Pulmonary artery endothelial cell (primary cell): ENCODE measurements around the gene PRCD. TPM values are rescaled to one million over a fixed set of nuclear protein-coding genes. Genes with fewer than 3 reads are reported as not detected.
"Not testable (repeated sequence)": the region's sequence is repeated elsewhere in the genome, so short reads cannot be mapped to it uniquely, and the experiment has no call there.

Experiments used
- DNase-seq: peaks from one replicate; pipeline ENCODE4 v3.0.0-alpha.2; 2011; ENCODE audit warnings: low read depth, low spot score
- total RNA-seq: library from RNA; depleted of rRNA; stranded (reverse); fragments of >200 nt; gene quantifications from 2 replicates; pipeline ENCODE4 v1.2.3, GENCODE V29; 2014

PRCD gene
- total RNA-seq, 1 donor from 2014 or later: 0.20 TPM

GRCh38 chr17:76504117-76504516 lies 35.7 kb upstream of the PRCD start:
- no peak for DNase-seq

GRCh38 chr17:76506408-76507345 lies 33.2 kb upstream of the PRCD start:
- no peak for DNase-seq

- DNase-seq: not testable (repeated sequence)
Measured at GRCh38 chr17:76508472-76509063, 31.3 kb upstream of the PRCD start.

GRCh38 chr17:76510831-76511244 lies 29.0 kb upstream of the PRCD start:
- DNase-seq: no peak

GRCh38 chr17:76511668-76512365 lies 28.0 kb upstream of the PRCD start:
- DNase-seq: no peak

GRCh38 chr17:76512366-76513305 lies 27.2 kb upstream of the PRCD start:
- DNase-seq: no peak

- DNase-seq: no peak
Measured at GRCh38 chr17:76513306-76513692, 26.5 kb upstream of the PRCD start.

GRCh38 chr17:76514355-76514754 lies 25.5 kb upstream of the PRCD start:
- not testable (repeated sequence) for DNase-seq

GRCh38 chr17:76515274-76515949 lies 24.4 kb upstream of the PRCD start:
- no peak for DNase-seq

- DNase-seq: no peak
Measured at GRCh38 chr17:76517638-76518038, 22.2 kb upstream of the PRCD start.

- DNase-seq: no peak
Measured at GRCh38 chr17:76519048-76519966, 20.5 kb upstream of the PRCD start.

GRCh38 chr17:76521262-76521661 lies 18.6 kb upstream of the PRCD start:
- DNase-seq: no peak

GRCh38 chr17:76521683-76522082 lies 18.2 kb upstream of the PRCD start:
- DNase-seq: not testable (repeated sequence)

- DNase-seq: no peak
Measured at GRCh38 chr17:76523084-76524037, 16.5 kb upstream of the PRCD start.

GRCh38 chr17:76524598-76525512 lies 15.0 kb upstream of the PRCD start:
- no peak for DNase-seq

GRCh38 chr17:76525513-76525833 lies 14.4 kb upstream of the PRCD start:
- not testable (repeated sequence) for DNase-seq

- not testable (repeated sequence) for DNase-seq
Measured at GRCh38 chr17:76527016-76527415, 12.8 kb upstream of the PRCD start.
